ENCODE data around the gene USP7.

The USP7 gene

GRCh38 chr16:8889893-8890548, 73.7 kb downstream of the USP7 start:
- Histone ChIP-seq H3K4me3 (replicated peaks; ENCODE audit: low read depth, low read length) (no peak overlapping the region), H3K27me3 (replicated peaks; ENCODE audit: control insufficient read depth, insufficient read depth, low read length) (no peaks in the 10 kb centered on the region), H3K36me3 (ENCODE audit: control insufficient read depth, insufficient read depth, low read length) (peaks cover 39% of the 10 kb centered on the region)
- no peak for DNase-seq (ENCODE audit: extremely low read depth, insufficient read length)
- no peak for TF ChIP-seq CTCF (IDR thresholded peaks at IDR 0.05; ENCODE audit: insufficient read depth, low read length, poor library complexity, severe bottlenecking)

- no peak overlapping the region for H3K4me3 ChIP-seq (replicated peaks; ENCODE audit: low read depth, low read length)
- peaks cover 35% of the 10 kb centered on the region for H3K36me3 ChIP-seq (ENCODE audit: control insufficient read depth, insufficient read depth, low read length)
- TF ChIP-seq CTCF (IDR thresholded peaks at IDR 0.05; ENCODE audit: insufficient read depth, low read length, poor library complexity, severe bottlenecking), result no peak
- DNase-seq (ENCODE audit: extremely low read depth, insufficient read length), result no peak
- H3K27me3 ChIP-seq (replicated peaks; ENCODE audit: control insufficient read depth, insufficient read depth, low read length), result no peaks in the 10 kb centered on the region
Measured at GRCh38 chr16:8888951-8889892, 74.5 kb downstream of the USP7 start.

GRCh38 chr16:8887952-8888560, 75.7 kb downstream of the USP7 start:
- DNase-seq (ENCODE audit: extremely low read depth, insufficient read length), result no peak
- H3K4me3 ChIP-seq (replicated peaks; ENCODE audit: low read depth, low read length), result no peak overlapping the region
- H3K36me3 ChIP-seq (ENCODE audit: control insufficient read depth, insufficient read depth, low read length), result peaks cover 28% of the 10 kb centered on the region
- no peak for TF ChIP-seq CTCF (IDR thresholded peaks at IDR 0.05; ENCODE audit: insufficient read depth, low read length, poor library complexity, severe bottlenecking)
- H3K27me3 ChIP-seq (replicated peaks; ENCODE audit: control insufficient read depth, insufficient read depth, low read length), result no peaks in the 10 kb centered on the region

- Histone ChIP-seq H3K36me3 (ENCODE audit: control insufficient read depth, insufficient read depth, low read length) (peaks cover 28% of the 10 kb centered on the region), H3K27me3 (replicated peaks; ENCODE audit: control insufficient read depth, insufficient read depth, low read length) (no peaks in the 10 kb centered on the region), H3K4me3 (replicated peaks; ENCODE audit: low read depth, low read length) (no peak overlapping the region)
- TF ChIP-seq CTCF (IDR thresholded peaks at IDR 0.05; ENCODE audit: insufficient read depth, low read length, poor library complexity, severe bottlenecking), result no peak
- DNase-seq (ENCODE audit: extremely low read depth, insufficient read length), result no peak
Measured at GRCh38 chr16:8887431-8887765, 76.3 kb downstream of the USP7 start.

GRCh38 chr16:8886593-8887430, 76.9 kb downstream of the USP7 start:
- TF ChIP-seq CTCF (IDR thresholded peaks at IDR 0.05; ENCODE audit: insufficient read depth, low read length, poor library complexity, severe bottlenecking), result no peak
- Histone ChIP-seq H3K36me3 (ENCODE audit: control insufficient read depth, insufficient read depth, low read length) (peaks cover 28% of the 10 kb centered on the region), H3K4me3 (replicated peaks; ENCODE audit: low read depth, low read length) (no peak overlapping the region), H3K27me3 (replicated peaks; ENCODE audit: control insufficient read depth, insufficient read depth, low read length) (no peaks in the 10 kb centered on the region)
- DNase-seq (ENCODE audit: extremely low read depth, insufficient read length), result no peak
